ENCODE results near the gene REXO1.
A peak's percentile ranks its signal among the peaks of the same experiment; 100 is the strongest.

DNA sequence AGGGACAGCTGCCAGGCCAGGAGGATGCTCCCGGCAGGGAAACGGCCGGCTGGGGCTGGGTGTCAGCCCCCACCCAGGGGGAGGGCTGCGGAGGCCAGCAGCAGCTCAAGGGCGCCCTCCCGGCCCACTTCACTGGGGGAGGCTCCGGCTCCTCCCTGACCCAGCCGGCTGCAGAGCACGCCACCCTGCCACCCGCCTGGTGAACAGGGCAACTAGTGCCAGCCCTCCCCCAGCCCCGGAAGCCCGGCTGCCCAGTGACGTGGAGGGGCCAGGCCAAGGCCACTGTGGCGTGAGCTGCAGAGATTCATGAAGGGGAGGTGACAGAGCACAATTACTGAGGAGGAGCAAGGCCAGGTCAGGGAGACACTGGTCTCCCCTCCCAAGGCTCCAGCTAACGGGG is 14.7 kb downstream of the REXO1 start:
- TF ChIP-seq POLR2A (IDR thresholded peaks at IDR 0.05; ENCODE audit: low read depth, low read length) (0 out of 2 replicates have a peak, but pooled peaks have one; percentile 11), TAF1 (IDR thresholded peaks at IDR 0.05; ENCODE audit: low read depth, low read length) (no peak), POLR2AphosphoS5 (IDR thresholded peaks at IDR 0.05; ENCODE audit: low read depth, low read length) (no peak), SPI1 (IDR thresholded peaks at IDR 0.05; ENCODE audit: low read depth, low read length) (no peak)

Measured in GM12891 (cell line).